ENCODE results near the gene PON3. TPM values are rescaled to one million over a fixed set of nuclear protein-coding genes. Genes with fewer than 3 reads are reported as not detected.
A peak's percentile ranks its signal among the peaks of the same experiment; 100 is the strongest.

The PON3 gene
- total and polyA plus RNA-seq, 2 of the 13 experiments (the other 11 are each of a cell fraction or from before 2014, with no cell fraction given): 23.6 to 37.8 TPM

DNA sequence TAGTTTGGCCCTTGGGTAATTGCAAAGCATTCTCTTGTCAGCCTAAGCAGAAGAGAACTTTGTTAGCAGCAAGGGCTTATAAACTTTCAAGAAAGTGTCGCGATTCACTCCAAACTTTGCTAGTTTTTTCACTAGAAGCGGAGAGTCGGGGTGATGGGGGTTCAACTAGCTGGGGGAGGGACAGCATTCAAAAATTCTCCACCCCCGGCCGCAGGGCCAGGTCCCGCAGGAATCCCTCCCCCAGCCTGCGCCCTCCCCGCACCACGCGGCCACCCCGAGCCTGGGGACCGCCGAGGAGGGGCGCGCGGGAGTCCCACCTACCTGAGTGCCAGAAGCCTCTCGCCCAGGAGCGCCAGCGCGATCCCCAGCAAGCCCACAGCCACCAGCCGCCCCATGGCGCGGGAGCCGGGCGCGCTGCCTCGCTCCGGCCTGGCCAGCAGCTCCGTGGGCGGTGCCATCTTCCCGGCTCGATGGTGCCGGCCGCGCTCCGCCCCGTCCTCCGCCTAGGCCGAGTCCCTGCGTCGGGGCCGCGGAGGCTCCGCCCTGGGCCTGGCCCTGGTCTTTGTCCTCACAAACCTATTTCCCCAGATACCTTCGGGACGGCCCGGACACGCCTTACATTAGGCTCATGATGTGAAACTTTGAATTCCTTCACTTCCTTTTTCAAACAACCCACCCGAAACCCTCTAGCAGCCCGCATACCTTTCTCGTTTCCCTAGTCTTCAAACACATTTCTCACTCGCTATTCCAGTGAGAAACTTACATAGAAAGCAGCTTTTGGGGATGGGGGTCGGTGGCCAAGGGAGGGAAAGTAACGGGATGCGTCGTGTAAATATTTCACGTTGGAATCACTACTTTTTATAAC is 38.6 kb upstream of the PON3 start, which contains the start of gene PON2 (continued):
- TF ChIP-seq, protein P1, sequence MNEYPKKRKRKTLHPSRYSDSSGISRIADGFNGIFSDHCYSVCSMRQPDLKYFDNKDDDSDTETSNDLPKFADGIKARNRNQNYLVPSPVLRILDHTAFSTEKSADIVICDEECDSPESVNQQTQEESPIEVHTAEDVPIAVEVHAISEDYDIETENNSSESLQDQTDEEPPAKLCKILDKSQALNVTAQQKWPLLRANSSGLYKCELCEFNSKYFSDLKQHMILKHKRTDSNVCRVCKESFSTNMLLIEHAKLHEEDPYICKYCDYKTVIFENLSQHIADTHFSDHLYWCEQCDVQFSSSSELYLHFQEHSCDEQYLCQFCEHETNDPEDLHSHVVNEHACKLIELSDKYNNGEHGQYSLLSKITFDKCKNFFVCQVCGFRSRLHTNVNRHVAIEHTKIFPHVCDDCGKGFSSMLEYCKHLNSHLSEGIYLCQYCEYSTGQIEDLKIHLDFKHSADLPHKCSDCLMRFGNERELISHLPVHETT (CRISPR knock-in tag; conservative IDR thresholded peaks at IDR 0.05): 0 out of 2 replicates have a peak, but pooled peaks have one; percentile 54
- TF ChIP-seq RNF2 (conservative IDR thresholded peaks at IDR 0.05; ENCODE audit: low read depth): no peak
- peak; percentile 67; the same call in 1 of the 2 replicates for TF ChIP-seq FOXK1 (CRISPR knock-in tag; IDR thresholded peaks at IDR 0.05; ENCODE audit: borderline replicate concordance, low read depth)
- 0 out of 2 replicates have a peak, but pooled peaks have one; percentile 28 for TF ChIP-seq SMAD3 (CRISPR knock-in tag; IDR thresholded peaks at IDR 0.05)
- TF ChIP-seq, protein P2, sequence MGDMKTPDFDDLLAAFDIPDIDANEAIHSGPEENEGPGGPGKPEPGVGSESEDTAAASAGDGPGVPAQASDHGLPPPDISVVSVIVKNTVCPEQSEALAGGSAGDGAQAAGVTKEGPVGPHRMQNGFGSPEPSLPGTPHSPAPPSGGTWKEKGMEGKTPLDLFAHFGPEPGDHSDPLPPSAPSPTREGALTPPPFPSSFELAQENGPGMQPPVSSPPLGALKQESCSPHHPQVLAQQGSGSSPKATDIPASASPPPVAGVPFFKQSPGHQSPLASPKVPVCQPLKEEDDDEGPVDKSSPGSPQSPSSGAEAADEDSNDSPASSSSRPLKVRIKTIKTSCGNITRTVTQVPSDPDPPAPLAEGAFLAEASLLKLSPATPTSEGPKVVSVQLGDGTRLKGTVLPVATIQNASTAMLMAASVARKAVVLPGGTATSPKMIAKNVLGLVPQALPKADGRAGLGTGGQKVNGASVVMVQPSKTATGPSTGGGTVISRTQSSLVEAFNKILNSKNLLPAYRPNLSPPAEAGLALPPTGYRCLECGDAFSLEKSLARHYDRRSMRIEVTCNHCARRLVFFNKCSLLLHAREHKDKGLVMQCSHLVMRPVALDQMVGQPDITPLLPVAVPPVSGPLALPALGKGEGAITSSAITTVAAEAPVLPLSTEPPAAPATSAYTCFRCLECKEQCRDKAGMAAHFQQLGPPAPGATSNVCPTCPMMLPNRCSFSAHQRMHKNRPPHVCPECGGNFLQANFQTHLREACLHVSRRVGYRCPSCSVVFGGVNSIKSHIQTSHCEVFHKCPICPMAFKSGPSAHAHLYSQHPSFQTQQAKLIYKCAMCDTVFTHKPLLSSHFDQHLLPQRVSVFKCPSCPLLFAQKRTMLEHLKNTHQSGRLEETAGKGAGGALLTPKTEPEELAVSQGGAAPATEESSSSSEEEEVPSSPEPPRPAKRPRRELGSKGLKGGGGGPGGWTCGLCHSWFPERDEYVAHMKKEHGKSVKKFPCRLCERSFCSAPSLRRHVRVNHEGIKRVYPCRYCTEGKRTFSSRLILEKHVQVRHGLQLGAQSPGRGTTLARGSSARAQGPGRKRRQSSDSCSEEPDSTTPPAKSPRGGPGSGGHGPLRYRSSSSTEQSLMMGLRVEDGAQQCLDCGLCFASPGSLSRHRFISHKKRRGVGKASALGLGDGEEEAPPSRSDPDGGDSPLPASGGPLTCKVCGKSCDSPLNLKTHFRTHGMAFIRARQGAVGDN (CRISPR knock-in tag; IDR thresholded peaks at IDR 0.05): peak; percentile 97
- peak; percentile 84; the same call in 1 of the 2 replicates for TF ChIP-seq ZNF274 (CRISPR knock-in tag; IDR thresholded peaks at IDR 0.05)
- peak; percentile 25; the same call in 1 of the 2 replicates for TF ChIP-seq ZNF773 (CRISPR knock-in tag; IDR thresholded peaks at IDR 0.05; ENCODE audit: borderline replicate concordance)
- 0 out of 2 replicates have a peak, but pooled peaks have one; percentile 35 for TF ChIP-seq ZNF317 (CRISPR knock-in tag; IDR thresholded peaks at IDR 0.05)
- 0 out of 2 replicates have a peak, but pooled peaks have one; percentile 28 for TF ChIP-seq ZNF468 (CRISPR knock-in tag; IDR thresholded peaks at IDR 0.05)
- no peak for TF ChIP-seq TBP (CRISPR knock-in tag; IDR thresholded peaks at IDR 0.05)
- TF ChIP-seq AKAP8 (CRISPR knock-in tag; IDR thresholded peaks at IDR 0.05): no peak
- TF ChIP-seq, protein P3, sequence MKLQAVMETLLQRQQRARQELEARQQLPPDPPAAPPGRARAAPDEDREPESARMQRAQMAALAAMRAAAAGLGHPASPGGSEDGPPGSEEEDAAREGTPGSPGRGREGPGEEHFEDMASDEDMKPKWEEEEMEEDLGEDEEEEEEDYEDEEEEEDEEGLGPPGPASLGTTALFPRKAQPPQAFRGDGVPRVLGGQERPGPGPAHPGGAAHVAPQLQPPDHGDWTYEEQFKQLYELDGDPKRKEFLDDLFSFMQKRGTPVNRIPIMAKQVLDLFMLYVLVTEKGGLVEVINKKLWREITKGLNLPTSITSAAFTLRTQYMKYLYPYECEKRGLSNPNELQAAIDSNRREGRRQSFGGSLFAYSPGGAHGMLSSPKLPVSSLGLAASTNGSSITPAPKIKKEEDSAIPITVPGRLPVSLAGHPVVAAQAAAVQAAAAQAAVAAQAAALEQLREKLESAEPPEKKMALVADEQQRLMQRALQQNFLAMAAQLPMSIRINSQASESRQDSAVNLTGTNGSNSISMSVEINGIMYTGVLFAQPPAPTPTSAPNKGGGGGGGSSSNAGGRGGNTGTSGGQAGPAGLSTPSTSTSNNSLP (IDR thresholded peaks at IDR 0.05; ENCODE audit: low read depth, low read length): no peak
- TF ChIP-seq KDM1A (CRISPR knock-in tag; IDR thresholded peaks at IDR 0.05): no peak
- peak; percentile 79; the same call in 1 of the 2 replicates for TF ChIP-seq RELA (CRISPR knock-in tag; IDR thresholded peaks at IDR 0.05)
- TF ChIP-seq ZNF605 (CRISPR knock-in tag; IDR thresholded peaks at IDR 0.05): peak; percentile 59; the same call in 1 of the 2 replicates
- TF ChIP-seq, protein P4, sequence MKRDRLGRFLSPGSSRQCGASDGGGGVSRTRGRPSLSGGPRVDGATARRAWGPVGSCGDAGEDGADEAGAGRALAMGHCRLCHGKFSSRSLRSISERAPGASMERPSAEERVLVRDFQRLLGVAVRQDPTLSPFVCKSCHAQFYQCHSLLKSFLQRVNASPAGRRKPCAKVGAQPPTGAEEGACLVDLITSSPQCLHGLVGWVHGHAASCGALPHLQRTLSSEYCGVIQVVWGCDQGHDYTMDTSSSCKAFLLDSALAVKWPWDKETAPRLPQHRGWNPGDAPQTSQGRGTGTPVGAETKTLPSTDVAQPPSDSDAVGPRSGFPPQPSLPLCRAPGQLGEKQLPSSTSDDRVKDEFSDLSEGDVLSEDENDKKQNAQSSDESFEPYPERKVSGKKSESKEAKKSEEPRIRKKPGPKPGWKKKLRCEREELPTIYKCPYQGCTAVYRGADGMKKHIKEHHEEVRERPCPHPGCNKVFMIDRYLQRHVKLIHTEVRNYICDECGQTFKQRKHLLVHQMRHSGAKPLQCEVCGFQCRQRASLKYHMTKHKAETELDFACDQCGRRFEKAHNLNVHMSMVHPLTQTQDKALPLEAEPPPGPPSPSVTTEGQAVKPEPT (CRISPR knock-in tag; IDR thresholded peaks at IDR 0.05; ENCODE audit: low read depth): 0 out of 2 replicates have a peak, but pooled peaks have one; percentile 42
- TF ChIP-seq SAFB2 (CRISPR knock-in tag; IDR thresholded peaks at IDR 0.05; ENCODE audit: borderline replicate concordance, low read depth): peak; percentile 54; the same call in 1 of the 2 replicates
- 0 out of 2 replicates have a peak, but pooled peaks have one; percentile 27 for TF ChIP-seq SMYD3 (CRISPR knock-in tag; IDR thresholded peaks at IDR 0.05)
- no peak; the same call in 1 of the 2 replicates for TF ChIP-seq RFX3 (CRISPR knock-in tag; IDR thresholded peaks at IDR 0.05)
- no peak for TF ChIP-seq NFYB (CRISPR knock-in tag; IDR thresholded peaks at IDR 0.05)

All from HepG2 (cell line).